CD14-positive monocyte (primary cell): ENCODE measurements around the gene DOK6. TPM values are rescaled to one million over a fixed set of nuclear protein-coding genes. Genes with fewer than 3 reads are reported as not detected.

ENCODE experiments used
- DNase-seq, 3 donors: peaks; one replicate each; pipeline ENCODE4 v3.0.0-alpha.2; 2011 to 2022
- H2AFZ ChIP-seq: 2 replicates; pipeline ENCODE4 v1.6.0; 2012; ENCODE audit warnings: mild to moderate bottlenecking, low read depth, low read length, inconsistent platforms; ENCODE audit not compliant: insufficient read depth, poor library complexity, severe bottlenecking
- H3K27ac ChIP-seq, 2 donors: 1 replicate in 1 of 2; 2 replicates in 1 of 2; pipeline ENCODE4 v1.5.1; 2012 to 2013; ENCODE audit warnings: low read length in 2 of 2, control low read depth in 1 of 2, inconsistent platforms in 1 of 2, low read depth in 1 of 2, mild to moderate bottlenecking in 1 of 2
- H3K27me3 ChIP-seq, 2 donors: one replicate each; pipeline versions ENCODE4 v1.6.0 to v1.6.1; 2011 to 2013; ENCODE audit warnings: low read length in 2 of 2; ENCODE audit not compliant: control insufficient read depth in 2 of 2, insufficient read depth in 2 of 2
- H3K36me3 ChIP-seq, 2 donors: replicated peaks in 1 of 2; 1 replicate in 1 of 2; 2 replicates in 1 of 2; pipeline versions ENCODE4 v1.5.1 to v1.6.1; 2012 to 2013; ENCODE audit warnings: low read length in 2 of 2, control low read depth in 1 of 2, inconsistent platforms in 1 of 2, mild to moderate bottlenecking in 1 of 2; ENCODE audit not compliant: insufficient read depth in 2 of 2, control insufficient read depth in 1 of 2
- H3K4me1 ChIP-seq, 2 donors: 1 replicate in 1 of 2; 2 replicates in 1 of 2; pipeline versions ENCODE4 v1.5.1 to v1.6.1; 2012 to 2013; ENCODE audit warnings: low read length in 2 of 2, control low read depth in 1 of 2, inconsistent platforms in 1 of 2, mild to moderate bottlenecking in 1 of 2, moderate library complexity in 1 of 2; ENCODE audit not compliant: insufficient read depth in 2 of 2, control insufficient read depth in 1 of 2
- H3K4me2 ChIP-seq: replicated peaks from 2 replicates; pipeline ENCODE3; 2012; ENCODE audit warnings: low read length, moderate library complexity, mild to moderate bottlenecking; ENCODE audit not compliant: poor library complexity, severe bottlenecking; ENCODE audit errors: extremely low read depth
- H3K4me3 ChIP-seq, 3 experiments: fragments of 200-600 bp in 1 of 3; sonication (generic) in 1 of 3; replicated peaks in 1 of 3; 1 replicate in 2 of 3; 2 replicates in 1 of 3; pipeline ENCODE4 v1.5.1; 2011 to 2013; ENCODE audit warnings: low read length in 3 of 3, mild to moderate bottlenecking in 3 of 3, control low read depth in 2 of 3, low read depth in 2 of 3, inconsistent platforms in 1 of 3, moderate library complexity in 1 of 3
- H3K79me2 ChIP-seq: 2 replicates; pipeline ENCODE4 v1.6.0; 2012; ENCODE audit warnings: mild to moderate bottlenecking, control low read depth, inconsistent platforms, low read length, moderate library complexity; ENCODE audit not compliant: insufficient read depth
- H3K9ac ChIP-seq: 2 replicates; pipeline ENCODE4 v1.6.0; 2017; ENCODE audit warnings: low read length, mild to moderate bottlenecking; ENCODE audit not compliant: insufficient read depth, poor library complexity, severe bottlenecking
- H3K9me3 ChIP-seq, 2 donors: replicated peaks in 1 of 2; 1 replicate in 1 of 2; 2 replicates in 1 of 2; pipeline versions ENCODE4 v1.5.1 to v1.6.1; 2012 to 2013; ENCODE audit warnings: low read length in 2 of 2, control low read depth in 1 of 2; ENCODE audit not compliant: control insufficient read depth in 1 of 2, insufficient read depth in 1 of 2
- H4K20me1 ChIP-seq: 2 replicates; pipeline ENCODE4 v1.6.0; 2012; ENCODE audit warnings: mild to moderate bottlenecking, low read length, control low read depth, moderate library complexity; ENCODE audit not compliant: insufficient read depth
- H3K27ac Mint-ChIP-seq, 7 donors: one replicate each; pipeline ENCODE4 v1.8.0; 2020; ENCODE audit warnings: mild to moderate bottlenecking in 7 of 7, mixed read lengths in 7 of 7, moderate library complexity in 6 of 7, inconsistent platforms in 2 of 7
- H3K27me3 Mint-ChIP-seq, 3 donors: one replicate each; pipeline ENCODE4 v1.8.0; 2021 to 2022; ENCODE audit warnings: low read depth in 3 of 3, mild to moderate bottlenecking in 3 of 3, mixed read lengths in 3 of 3, moderate library complexity in 3 of 3, inconsistent platforms in 1 of 3
- H3K36me3 Mint-ChIP-seq, 2 donors: one replicate each; pipeline ENCODE4 v1.8.0; 2020; ENCODE audit warnings: mixed read lengths in 2 of 2, inconsistent platforms in 1 of 2, mild to moderate bottlenecking in 1 of 2
- H3K4me1 Mint-ChIP-seq: one replicate; pipeline ENCODE4 v1.8.0; 2020; ENCODE audit warnings: mild to moderate bottlenecking, mixed read lengths
- H3K4me3 Mint-ChIP-seq, 2 donors: one replicate each; pipeline ENCODE4 v1.8.0; 2020; ENCODE audit warnings: mild to moderate bottlenecking in 2 of 2, mixed read lengths in 2 of 2, moderate library complexity in 1 of 2
- H3K9me3 Mint-ChIP-seq, 7 donors: one replicate each; pipeline ENCODE4 v1.8.0; 2020 to 2022; ENCODE audit warnings: mixed read lengths in 7 of 7, mild to moderate bottlenecking in 6 of 7, moderate library complexity in 6 of 7, inconsistent platforms in 2 of 7
- CTCF ChIP-seq: fragments of 200-600 bp; IDR thresholded peaks from one replicate; pipeline ENCODE4 v1.8.0; 2022; ENCODE audit warnings: antibody characterized with exemption, mild to moderate bottlenecking
- WGBS: methylation state at CpG from one replicate; pipeline ENCODE4 v1.1.5; 2013; ENCODE audit warnings: missing lambda C conversion rate; ENCODE audit not compliant: insufficient coverage; 5-methylcytosine and 5-hydroxymethylcytosine counted together
- intact Hi-C, 2 donors: fragments of 100-400 bp; cut with micrococcal nuclease; formaldehyde crosslinking; loops; one replicate each; pipeline versions ENCODE4 v1.15.0 to v1.15.1; 2023
- polyA plus RNA-seq, 3 donors: library from polyadenylated mRNA; depleted of rRNA in 1 of 3; unstranded in 2 of 3; stranded (reverse) in 1 of 3; fragments of 300-500 nt in 2 of 3; fragments of >200 nt in 1 of 3; fragmentation: Illumina TruSeq in 2 of 3; gene quantifications; 1 replicate in 2 of 3; 2 replicates in 1 of 3; pipeline ENCODE4 v1.2.3, GENCODE V29; 2012 to 2021

Gene DOK6
- polyA plus RNA-seq, 3 donors: not detected

- H3K27ac Mint-ChIP-seq: no peak overlapping the region
- no CpG with 5 or more reads among the region's 3 CpGs for WGBS
Observed at GRCh38 chr18:69588301-69588700, 187.6 kb downstream of the DOK6 start.

DNA sequence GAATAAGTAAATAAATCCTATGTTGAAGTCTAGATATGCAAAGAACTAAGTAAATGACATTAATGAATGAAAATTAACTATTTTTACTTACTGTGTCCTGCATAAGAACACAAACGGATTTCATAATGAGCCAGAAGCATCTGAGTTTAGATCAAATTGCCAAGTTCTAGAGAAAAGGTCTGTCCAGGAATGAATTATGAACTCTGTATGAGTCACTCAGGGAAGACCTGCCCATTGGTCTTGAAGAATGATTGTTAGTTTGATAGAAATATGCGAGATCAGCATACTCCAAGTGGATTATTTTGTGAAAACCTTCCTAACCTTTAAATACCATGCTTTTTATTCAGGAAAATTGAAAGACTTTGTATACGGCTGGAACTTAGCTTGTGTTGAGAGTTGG, 189.5 kb downstream of the DOK6 start:
- Histone ChIP-seq H3K36me3 (no peaks in the 10 kb centered on the region), H3K4me2 (no peak overlapping the region), H3K4me3 (no peak overlapping the region), H3K27me3 (no peaks in the 10 kb centered on the region), H3K9me3 (peaks cover 0 to 3% of the 10 kb centered on the region in 2 donors), H3K27ac (no peak overlapping the region), H2AFZ (no peak overlapping the region), H4K20me1 (no peaks in the 10 kb centered on the region), H3K9ac (no peak overlapping the region), H3K79me2 (no peaks in the 10 kb centered on the region), H3K4me1 (no peaks in the 10 kb centered on the region)
- H3K36me3 Mint-ChIP-seq: no peaks in the 10 kb centered on the region
- DNase-seq: no peak
- H3K4me1 Mint-ChIP-seq: no peaks in the 10 kb centered on the region
- H3K9me3 Mint-ChIP-seq: peaks cover 0 to 6% (median 0%) of the 10 kb centered on the region in 7 donors
- no peak overlapping the region for H3K27ac Mint-ChIP-seq
- WGBS: no CpG with 5 or more reads among the region's 3 CpGs
- intact Hi-C loops: no loop called here
- H3K4me3 Mint-ChIP-seq: no peak overlapping the region
- H3K27me3 Mint-ChIP-seq: peaks cover 0 to 2% (median 1%) of the 10 kb centered on the region in 3 donors
- TF ChIP-seq CTCF: no peak

More at GRCh38 chr18:69588301-69588700, 187.6 kb downstream of the DOK6 start:
- Histone ChIP-seq H2AFZ (no peak overlapping the region), H3K36me3 (no peaks in the 10 kb centered on the region), H3K4me3 (no peak overlapping the region), H3K9me3 (peaks cover 0 to 3% of the 10 kb centered on the region in 2 donors), H3K27me3 (no peaks in the 10 kb centered on the region), H3K9ac (no peak overlapping the region), H3K4me2 (no peak overlapping the region), H4K20me1 (no peaks in the 10 kb centered on the region), H3K4me1 (no peaks in the 10 kb centered on the region), H3K79me2 (no peaks in the 10 kb centered on the region), H3K27ac (no peak overlapping the region)
- Mint-ChIP-seq H3K27me3 (peaks cover 0 to 2% (median 0%) of the 10 kb centered on the region in 3 donors), H3K4me1 (no peaks in the 10 kb centered on the region), H3K4me3 (no peak overlapping the region), H3K36me3 (no peaks in the 10 kb centered on the region), H3K9me3 (peaks cover 0 to 4% (median 0%) of the 10 kb centered on the region in 7 donors)
- TF ChIP-seq CTCF: no peak
- DNase-seq: no peak
- intact Hi-C loops: no loop called here
